GM12878 (cell line): ENCODE results near the gene ART3. TPM values are rescaled to one million over a fixed set of nuclear protein-coding genes. Genes with fewer than 3 reads are reported as not detected.
A peak's percentile ranks its signal among the peaks of the same experiment; 100 is the strongest.

Experiments
- BCL11A ChIP-seq: IDR thresholded peaks from 2 replicates; pipeline ENCODE4 v1.6.1; 2011; ENCODE audit warnings: low read depth, low read length
- CBX5 ChIP-seq: sonication (generic); IDR thresholded peaks from 2 replicates; pipeline ENCODE4 v1.6.1; 2016; ENCODE audit warnings: low read depth, moderate library complexity, mild to moderate bottlenecking, inconsistent platforms
- CREM ChIP-seq: IDR thresholded peaks from 2 replicates; pipeline ENCODE4 v1.6.1; 2014; ENCODE audit warnings: antibody characterized with exemption, low read depth
- EZH2 ChIP-seq: IDR thresholded peaks from 2 replicates; pipeline ENCODE4 v1.6.1; 2012; ENCODE audit warnings: low read depth, mild to moderate bottlenecking, control low read depth, inconsistent platforms, low read length, borderline replicate concordance; ENCODE audit not compliant: control insufficient read depth
- GABPA ChIP-seq: IDR thresholded peaks from 2 replicates; pipeline ENCODE4 v1.6.1; 2014; ENCODE audit warnings: antibody characterized with exemption, low read depth, mild to moderate bottlenecking, inconsistent platforms
- HCFC1 ChIP-seq: fragments of 150-350 bp; IDR thresholded peaks from 2 replicates; pipeline ENCODE4 v1.6.1; 2014; ENCODE audit warnings: low read length
- HDGF ChIP-seq: fragments of 450-650 bp; IDR thresholded peaks from 2 replicates; pipeline ENCODE4 v1.6.1; 2016; ENCODE audit warnings: antibody characterized with exemption
- MEF2B ChIP-seq: fragments of 450-650 bp; IDR thresholded peaks from 2 replicates; pipeline ENCODE4 v1.6.1; 2018; ENCODE audit warnings: mild to moderate bottlenecking, moderate library complexity; ENCODE audit not compliant: partially characterized antibody, poor library complexity, severe bottlenecking
- RAD51 ChIP-seq: fragments of 450-650 bp; IDR thresholded peaks from 2 replicates; pipeline ENCODE4 v1.6.1; 2016; ENCODE audit warnings: moderate library complexity, mild to moderate bottlenecking, inconsistent platforms
- SMARCA5 ChIP-seq: fragments of 450-650 bp; IDR thresholded peaks from 2 replicates; pipeline ENCODE4 v1.6.1; 2017; ENCODE audit warnings: mild to moderate bottlenecking
- polyA plus RNA-seq, 11 experiments: library from polyadenylated mRNA; depleted of rRNA in 4 of 11; unstranded in 6 of 11; stranded (reverse) in 5 of 11; fragments of >200 nt; fragmentation: Nextera tagmentation in 4 of 11; fragmentation: Illumina TruSeq in 1 of 11; extraction: Ambion mirVana in 4 of 11; extraction: Trizol in 1 of 11; gene quantifications; 1 replicate in 1 of 11; 2 replicates in 10 of 11; pipeline versions ENCODE4 v1.2.1 to v1.2.3, GENCODE V29; 2011 to 2016; ENCODE audit warnings: inconsistent platforms in 2 of 11, missing spikeins in 2 of 11, low read depth in 1 of 11
- total RNA-seq, 4 experiments: library from RNA; depleted of rRNA in 3 of 4; stranded (reverse); fragments of >200 nt in 3 of 4; fragmentation: Illumina TruSeq in 1 of 4; extraction: Trizol in 1 of 4; gene quantifications; 2 replicates each; pipeline versions ENCODE4 v1.2.1 to v1.2.3, GENCODE V29; 2013 to 2021
- TF ChIP-seq, protein P1 (sequence below): fragments of 450-650 bp; IDR thresholded peaks from 2 replicates; pipeline ENCODE4 v1.6.1; 2016; ENCODE audit warnings: mild to moderate bottlenecking, moderate library complexity, borderline replicate concordance
- TF ChIP-seq, protein P2 (sequence below): fragments of 450-650 bp; IDR thresholded peaks from 2 replicates; pipeline ENCODE4 v1.6.1; 2017; ENCODE audit warnings: mild to moderate bottlenecking, low read depth, inconsistent platforms; ENCODE audit not compliant: poor library complexity, severe bottlenecking
- TF ChIP-seq, protein P3 (sequence below): fragments of 450-650 bp; formaldehyde crosslinking; IDR thresholded peaks from 2 replicates; pipeline ENCODE4 v1.4.0; 2022; ENCODE audit warnings: mild to moderate bottlenecking, moderate library complexity
- TF ChIP-seq, protein P4 (sequence below): fragments of 450-650 bp; formaldehyde crosslinking; IDR thresholded peaks from 2 replicates; pipeline ENCODE4 v1.5.0; 2022; ENCODE audit warnings: mild to moderate bottlenecking, missing genetic modification characterization

The ART3 gene
- total and polyA plus RNA-seq, 10 of the 15 experiments (the other 5 are each of a cell fraction or from before 2014, with no cell fraction given), result 0.18 to 0.50 (median 0.26) TPM; not detected in 6

DNA sequence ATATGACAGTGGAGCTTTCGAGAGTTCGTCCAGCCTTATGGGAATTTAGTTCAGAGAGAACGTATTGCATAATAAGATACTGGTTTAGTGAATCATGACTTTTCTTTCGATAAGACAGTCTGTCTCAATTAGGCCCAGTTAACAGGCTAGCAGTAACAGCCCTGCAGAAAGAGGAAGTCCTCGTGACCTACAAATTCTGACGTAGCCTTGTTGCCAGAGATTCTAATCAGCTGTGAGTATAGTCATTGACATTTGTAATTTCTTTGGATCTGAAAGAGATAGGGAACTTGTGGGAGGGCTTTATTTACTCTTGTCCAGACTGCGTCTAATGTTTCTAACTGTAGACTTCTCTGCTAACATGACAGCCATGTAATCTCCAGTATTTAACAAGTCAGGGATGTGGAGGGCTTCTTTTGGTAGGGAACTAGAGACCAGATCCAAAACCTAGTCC is 15.8 kb downstream of the ART3 start (continued):
- TF ChIP-seq, protein P1, sequence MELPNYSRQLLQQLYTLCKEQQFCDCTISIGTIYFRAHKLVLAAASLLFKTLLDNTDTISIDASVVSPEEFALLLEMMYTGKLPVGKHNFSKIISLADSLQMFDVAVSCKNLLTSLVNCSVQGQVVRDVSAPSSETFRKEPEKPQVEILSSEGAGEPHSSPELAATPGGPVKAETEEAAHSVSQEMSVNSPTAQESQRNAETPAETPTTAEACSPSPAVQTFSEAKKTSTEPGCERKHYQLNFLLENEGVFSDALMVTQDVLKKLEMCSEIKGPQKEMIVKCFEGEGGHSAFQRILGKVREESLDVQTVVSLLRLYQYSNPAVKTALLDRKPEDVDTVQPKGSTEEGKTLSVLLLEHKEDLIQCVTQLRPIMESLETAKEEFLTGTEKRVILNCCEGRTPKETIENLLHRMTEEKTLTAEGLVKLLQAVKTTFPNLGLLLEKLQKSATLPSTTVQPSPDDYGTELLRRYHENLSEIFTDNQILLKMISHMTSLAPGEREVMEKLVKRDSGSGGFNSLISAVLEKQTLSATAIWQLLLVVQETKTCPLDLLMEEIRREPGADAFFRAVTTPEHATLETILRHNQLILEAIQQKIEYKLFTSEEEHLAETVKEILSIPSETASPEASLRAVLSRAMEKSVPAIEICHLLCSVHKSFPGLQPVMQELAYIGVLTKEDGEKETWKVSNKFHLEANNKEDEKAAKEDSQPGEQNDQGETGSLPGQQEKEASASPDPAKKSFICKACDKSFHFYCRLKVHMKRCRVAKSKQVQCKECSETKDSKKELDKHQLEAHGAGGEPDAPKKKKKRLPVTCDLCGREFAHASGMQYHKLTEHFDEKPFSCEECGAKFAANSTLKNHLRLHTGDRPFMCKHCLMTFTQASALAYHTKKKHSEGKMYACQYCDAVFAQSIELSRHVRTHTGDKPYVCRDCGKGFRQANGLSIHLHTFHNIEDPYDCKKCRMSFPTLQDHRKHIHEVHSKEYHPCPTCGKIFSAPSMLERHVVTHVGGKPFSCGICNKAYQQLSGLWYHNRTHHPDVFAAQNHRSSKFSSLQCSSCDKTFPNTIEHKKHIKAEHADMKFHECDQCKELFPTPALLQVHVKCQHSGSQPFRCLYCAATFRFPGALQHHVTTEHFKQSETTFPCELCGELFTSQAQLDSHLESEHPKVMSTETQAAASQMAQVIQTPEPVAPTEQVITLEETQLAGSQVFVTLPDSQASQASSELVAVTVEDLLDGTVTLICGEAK, result no peak
- TF ChIP-seq, protein P2, sequence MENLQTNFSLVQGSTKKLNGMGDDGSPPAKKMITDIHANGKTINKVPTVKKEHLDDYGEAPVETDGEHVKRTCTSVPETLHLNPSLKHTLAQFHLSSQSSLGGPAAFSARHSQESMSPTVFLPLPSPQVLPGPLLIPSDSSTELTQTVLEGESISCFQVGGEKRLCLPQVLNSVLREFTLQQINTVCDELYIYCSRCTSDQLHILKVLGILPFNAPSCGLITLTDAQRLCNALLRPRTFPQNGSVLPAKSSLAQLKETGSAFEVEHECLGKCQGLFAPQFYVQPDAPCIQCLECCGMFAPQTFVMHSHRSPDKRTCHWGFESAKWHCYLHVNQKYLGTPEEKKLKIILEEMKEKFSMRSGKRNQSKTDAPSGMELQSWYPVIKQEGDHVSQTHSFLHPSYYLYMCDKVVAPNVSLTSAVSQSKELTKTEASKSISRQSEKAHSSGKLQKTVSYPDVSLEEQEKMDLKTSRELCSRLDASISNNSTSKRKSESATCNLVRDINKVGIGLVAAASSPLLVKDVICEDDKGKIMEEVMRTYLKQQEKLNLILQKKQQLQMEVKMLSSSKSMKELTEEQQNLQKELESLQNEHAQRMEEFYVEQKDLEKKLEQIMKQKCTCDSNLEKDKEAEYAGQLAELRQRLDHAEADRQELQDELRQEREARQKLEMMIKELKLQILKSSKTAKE, result no peak
- TF ChIP-seq GABPA (no peak), CBX5 (no peak), EZH2 (no peak), HCFC1 (no peak), RAD51 (peak; percentile 35; the same call in 1 of the 2 replicates), HDGF (no peak), MEF2B (no peak), SMARCA5 (no peak), BCL11A (no peak), CREM (no peak)
- TF ChIP-seq, protein P3, sequence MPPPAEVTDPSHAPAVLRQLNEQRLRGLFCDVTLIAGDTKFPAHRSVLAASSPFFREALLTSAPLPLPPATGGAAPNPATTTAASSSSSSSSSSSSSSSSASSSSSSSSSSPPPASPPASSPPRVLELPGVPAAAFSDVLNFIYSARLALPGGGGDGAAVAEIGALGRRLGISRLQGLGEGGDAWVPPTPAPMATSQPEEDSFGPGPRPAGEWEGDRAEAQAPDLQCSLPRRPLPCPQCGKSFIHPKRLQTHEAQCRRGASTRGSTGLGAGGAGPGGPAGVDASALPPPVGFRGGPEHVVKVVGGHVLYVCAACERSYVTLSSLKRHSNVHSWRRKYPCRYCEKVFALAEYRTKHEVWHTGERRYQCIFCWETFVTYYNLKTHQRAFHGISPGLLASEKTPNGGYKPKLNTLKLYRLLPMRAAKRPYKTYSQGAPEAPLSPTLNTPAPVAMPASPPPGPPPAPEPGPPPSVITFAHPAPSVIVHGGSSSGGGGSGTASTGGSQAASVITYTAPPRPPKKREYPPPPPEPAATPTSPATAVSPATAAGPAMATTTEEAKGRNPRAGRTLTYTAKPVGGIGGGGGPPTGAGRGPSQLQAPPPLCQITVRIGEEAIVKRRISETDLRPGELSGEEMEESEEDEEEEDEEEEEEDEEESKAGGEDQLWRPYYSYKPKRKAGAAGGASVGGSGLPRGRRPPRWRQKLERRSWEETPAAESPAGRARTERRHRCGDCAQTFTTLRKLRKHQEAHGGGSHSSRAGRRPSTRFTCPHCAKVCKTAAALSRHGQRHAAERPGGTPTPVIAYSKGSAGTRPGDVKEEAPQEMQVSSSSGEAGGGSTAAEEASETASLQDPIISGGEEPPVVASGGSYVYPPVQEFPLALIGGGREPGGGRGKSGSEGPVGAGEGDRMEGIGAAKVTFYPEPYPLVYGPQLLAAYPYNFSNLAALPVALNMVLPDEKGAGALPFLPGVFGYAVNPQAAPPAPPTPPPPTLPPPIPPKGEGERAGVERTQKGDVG (CRISPR knock-in tag), result no peak
- TF ChIP-seq, protein P4, sequence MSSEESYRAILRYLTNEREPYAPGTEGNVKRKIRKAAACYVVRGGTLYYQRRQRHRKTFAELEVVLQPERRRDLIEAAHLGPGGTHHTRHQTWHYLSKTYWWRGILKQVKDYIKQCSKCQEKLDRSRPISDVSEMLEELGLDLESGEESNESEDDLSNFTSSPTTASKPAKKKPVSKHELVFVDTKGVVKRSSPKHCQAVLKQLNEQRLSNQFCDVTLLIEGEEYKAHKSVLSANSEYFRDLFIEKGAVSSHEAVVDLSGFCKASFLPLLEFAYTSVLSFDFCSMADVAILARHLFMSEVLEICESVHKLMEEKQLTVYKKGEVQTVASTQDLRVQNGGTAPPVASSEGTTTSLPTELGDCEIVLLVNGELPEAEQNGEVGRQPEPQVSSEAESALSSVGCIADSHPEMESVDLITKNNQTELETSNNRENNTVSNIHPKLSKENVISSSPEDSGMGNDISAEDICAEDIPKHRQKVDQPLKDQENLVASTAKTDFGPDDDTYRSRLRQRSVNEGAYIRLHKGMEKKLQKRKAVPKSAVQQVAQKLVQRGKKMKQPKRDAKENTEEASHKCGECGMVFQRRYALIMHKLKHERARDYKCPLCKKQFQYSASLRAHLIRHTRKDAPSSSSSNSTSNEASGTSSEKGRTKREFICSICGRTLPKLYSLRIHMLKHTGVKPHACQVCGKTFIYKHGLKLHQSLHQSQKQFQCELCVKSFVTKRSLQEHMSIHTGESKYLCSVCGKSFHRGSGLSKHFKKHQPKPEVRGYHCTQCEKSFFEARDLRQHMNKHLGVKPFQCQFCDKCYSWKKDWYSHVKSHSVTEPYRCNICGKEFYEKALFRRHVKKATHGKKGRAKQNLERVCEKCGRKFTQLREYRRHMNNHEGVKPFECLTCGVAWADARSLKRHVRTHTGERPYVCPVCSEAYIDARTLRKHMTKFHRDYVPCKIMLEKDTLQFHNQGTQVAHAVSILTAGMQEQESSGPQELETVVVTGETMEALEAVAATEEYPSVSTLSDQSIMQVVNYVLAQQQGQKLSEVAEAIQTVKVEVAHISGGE (CRISPR knock-in tag), result no peak
